ENCODE data around the gene ZNF79. TPM values are rescaled to one million over a fixed set of nuclear protein-coding genes. Genes with fewer than 3 reads are reported as not detected.
A peak's percentile ranks its signal among the peaks of the same experiment; 100 is the strongest.

The ZNF79 gene
- total and polyA plus RNA-seq, 7 donors: 2.7 to 10.7 (median 6.0) TPM

DNA sequence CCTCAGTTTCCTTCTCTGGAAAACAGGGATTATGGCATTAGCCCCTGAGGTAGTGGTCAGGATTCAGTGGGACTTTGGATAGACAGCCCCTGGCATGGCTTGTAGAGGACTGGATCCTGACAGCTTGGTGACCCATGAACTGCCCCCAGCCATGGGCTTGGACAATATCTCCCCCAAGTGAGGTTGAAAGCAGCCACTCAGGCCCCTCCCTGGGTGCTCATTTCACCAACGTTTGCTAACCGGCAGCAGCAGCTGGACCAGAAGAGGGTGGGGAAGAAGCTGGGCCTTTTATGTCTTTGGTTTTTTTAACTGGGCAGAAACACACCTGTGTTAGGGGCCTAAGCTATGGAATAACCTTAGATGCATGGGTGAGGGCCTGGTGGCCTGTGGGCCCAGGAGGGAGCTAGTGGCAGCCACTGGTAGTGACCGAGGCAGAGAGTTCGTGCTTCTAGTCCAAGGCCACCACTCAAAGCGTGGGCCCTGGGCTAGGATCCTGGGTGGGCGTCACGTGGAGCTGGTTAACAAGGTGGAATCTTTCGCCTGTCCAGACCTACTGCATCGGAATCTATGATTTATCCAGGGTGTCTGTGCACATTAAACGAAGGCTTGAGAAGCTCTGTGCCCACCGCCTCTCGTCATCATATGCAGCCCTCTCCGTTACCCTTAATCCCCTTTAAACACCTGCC lies 25.3 kb upstream of the ZNF79 start:
- intact Hi-C loops (cut with DNase I): loop anchor here (5.0 to 10.0 kb wide), 2 partner anchors 114 to 182 kb away; no protein-coding TSS in a partner anchor
- 82 to 88% (median 83%) methylated on average over 13 of the region's 13 CpGs for WGBS, 3 donors
- ATAC-seq: no peak

DNA sequence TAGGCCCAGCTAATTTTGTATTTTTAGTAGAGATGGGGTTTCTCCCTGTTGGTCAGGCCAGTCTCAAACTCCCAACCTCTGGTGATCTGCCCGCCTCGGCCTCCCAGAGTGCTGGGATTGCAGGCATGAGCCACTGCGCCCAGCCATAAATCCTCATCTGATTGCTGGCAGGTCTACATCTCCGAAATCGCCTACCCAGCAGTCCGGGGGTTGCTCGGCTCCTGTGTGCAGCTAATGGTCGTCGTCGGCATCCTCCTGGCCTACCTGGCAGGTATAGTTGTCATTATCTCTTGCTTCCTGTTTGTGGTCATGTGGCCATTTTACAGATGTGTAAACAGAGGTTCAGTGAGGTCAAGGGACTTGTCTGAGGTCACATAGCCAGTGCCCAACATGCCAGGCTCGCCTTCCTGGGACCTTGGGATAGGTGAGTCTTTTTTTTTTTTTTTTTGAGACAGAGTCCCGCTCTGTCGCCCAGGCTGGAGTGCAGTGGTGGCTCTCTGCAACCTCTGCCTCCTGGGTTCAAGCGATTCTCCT lies 24.4 kb upstream of the ZNF79 start:
- no peak overlapping the region for H3K27ac ChIP-seq
- intact Hi-C loops (cut with DNase I): loop anchor here (5.0 to 10.0 kb wide), 2 partner anchors 115 to 183 kb away; no protein-coding TSS in a partner anchor

More for the DNA sequence above, 25.3 kb upstream of the ZNF79 start:
- no peak for DNase-seq
- Histone ChIP-seq H3K9me3 (no peaks in the 10 kb centered on the region), H3K36me3 (ENCODE audit: insufficient read depth in 1 of 2, low read depth in 1 of 2) (peaks cover 0 to 37% of the 10 kb centered on the region in 2 donors), H3K27me3 (ENCODE audit: insufficient read depth in 3 of 3, low read length in 2 of 3) (no peaks in the 10 kb centered on the region), H3K4me3 (peak overlapping the region; percentile 94), H3K4me1 (peaks cover 13% of the 10 kb centered on the region), H3K27ac (no peak overlapping the region)
- TF ChIP-seq, protein P1, sequence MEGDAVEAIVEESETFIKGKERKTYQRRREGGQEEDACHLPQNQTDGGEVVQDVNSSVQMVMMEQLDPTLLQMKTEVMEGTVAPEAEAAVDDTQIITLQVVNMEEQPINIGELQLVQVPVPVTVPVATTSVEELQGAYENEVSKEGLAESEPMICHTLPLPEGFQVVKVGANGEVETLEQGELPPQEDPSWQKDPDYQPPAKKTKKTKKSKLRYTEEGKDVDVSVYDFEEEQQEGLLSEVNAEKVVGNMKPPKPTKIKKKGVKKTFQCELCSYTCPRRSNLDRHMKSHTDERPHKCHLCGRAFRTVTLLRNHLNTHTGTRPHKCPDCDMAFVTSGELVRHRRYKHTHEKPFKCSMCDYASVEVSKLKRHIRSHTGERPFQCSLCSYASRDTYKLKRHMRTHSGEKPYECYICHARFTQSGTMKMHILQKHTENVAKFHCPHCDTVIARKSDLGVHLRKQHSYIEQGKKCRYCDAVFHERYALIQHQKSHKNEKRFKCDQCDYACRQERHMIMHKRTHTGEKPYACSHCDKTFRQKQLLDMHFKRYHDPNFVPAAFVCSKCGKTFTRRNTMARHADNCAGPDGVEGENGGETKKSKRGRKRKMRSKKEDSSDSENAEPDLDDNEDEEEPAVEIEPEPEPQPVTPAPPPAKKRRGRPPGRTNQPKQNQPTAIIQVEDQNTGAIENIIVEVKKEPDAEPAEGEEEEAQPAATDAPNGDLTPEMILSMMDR (IDR thresholded peaks at IDR 0.05): no peak

DNA sequence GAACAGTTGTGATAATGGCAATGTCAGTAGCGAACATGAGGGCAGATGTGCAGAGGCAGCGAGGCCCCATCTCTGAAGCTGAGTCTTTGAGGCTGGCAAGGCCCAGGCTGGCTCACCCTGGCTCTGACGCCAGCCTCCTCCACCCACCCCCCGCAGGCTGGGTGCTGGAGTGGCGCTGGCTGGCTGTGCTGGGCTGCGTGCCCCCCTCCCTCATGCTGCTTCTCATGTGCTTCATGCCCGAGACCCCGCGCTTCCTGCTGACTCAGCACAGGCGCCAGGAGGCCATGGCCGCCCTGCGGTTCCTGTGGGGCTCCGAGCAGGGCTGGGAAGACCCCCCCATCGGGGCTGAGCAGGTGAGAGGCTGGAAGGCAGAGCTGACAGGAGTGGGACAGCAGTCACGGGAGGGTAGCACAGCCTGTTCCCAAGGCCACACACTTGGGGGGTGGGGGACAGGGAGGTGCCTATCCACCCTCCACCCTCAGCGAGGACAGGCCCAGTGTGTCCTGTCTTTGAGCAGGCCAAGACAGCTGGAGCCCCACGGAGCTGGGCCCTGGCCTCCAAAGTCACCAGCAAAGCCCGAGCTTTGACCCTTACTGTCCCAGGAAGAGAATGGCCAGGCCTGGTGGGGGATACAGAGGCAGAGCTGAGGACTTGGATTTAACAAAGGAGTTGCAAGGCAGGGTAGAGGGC lies 21.6 kb upstream of the ZNF79 start:
- no peak for DNase-seq
- Histone ChIP-seq H3K4me1 (peaks cover 13% of the 10 kb centered on the region), H3K27me3 (ENCODE audit: insufficient read depth in 3 of 3, low read length in 2 of 3) (no peaks in the 10 kb centered on the region), H3K36me3 (ENCODE audit: insufficient read depth in 1 of 2, low read depth in 1 of 2) (peaks cover 0 to 66% of the 10 kb centered on the region in 2 donors), H3K9me3 (no peaks in the 10 kb centered on the region), H3K4me3 (no peak overlapping the region), H3K27ac (no peak overlapping the region)
- no peak for ATAC-seq
- TF ChIP-seq, protein P1 (IDR thresholded peaks at IDR 0.05): no peak
- intact Hi-C loops (cut with DNase I): no loop called here
- WGBS, 3 donors: 82 to 87% (median 84%) methylated on average over 18 of the region's 18 CpGs

More for the DNA sequence above, 24.4 kb upstream of the ZNF79 start:
- DNase-seq: no peak
- no peaks in the 10 kb centered on the region for H3K27me3 ChIP-seq (ENCODE audit: insufficient read depth in 3 of 3, low read length in 2 of 3)
- WGBS, 3 donors: 95 to 96% (median 96%) methylated on average over 14 of the region's 14 CpGs
- H3K4me1 ChIP-seq: peaks cover 13% of the 10 kb centered on the region
- peaks cover 0 to 47% of the 10 kb centered on the region in 2 donors for H3K36me3 ChIP-seq (ENCODE audit: insufficient read depth in 1 of 2, low read depth in 1 of 2)
- no peak overlapping the region for H3K4me3 ChIP-seq
- no peak for ATAC-seq
- TF ChIP-seq, protein P1 (IDR thresholded peaks at IDR 0.05): no peak
- H3K9me3 ChIP-seq: no peaks in the 10 kb centered on the region

DNA sequence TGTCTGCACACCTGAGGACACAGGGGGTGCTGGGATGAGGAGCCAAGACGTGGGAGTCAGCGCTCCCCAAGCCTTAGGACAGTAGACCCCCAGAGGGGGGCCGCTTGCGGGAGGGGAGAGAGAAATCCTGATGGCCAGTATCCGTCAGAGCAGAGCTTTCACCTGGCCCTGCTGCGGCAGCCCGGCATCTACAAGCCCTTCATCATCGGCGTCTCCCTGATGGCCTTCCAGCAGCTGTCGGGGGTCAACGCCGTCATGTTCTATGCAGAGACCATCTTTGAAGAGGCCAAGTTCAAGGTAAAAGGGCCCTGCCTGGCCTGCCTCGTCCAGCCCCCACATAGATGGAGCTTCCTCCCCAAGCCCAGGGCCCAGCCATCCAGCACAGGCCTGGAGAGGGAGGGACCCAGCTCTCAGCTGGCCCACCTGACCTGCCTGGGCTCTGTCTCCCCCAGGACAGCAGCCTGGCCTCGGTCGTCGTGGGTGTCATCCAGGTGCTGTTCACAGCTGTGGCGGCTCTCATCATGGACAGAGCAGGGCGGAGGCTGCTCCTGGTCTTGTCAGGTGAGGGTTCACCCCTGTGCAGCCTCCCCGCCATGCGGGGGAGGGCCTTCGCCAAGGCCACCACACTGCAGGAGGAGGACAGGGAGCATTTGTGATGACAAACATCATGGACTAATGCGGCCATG lies 20.5 kb upstream of the ZNF79 start:
- no peak for ATAC-seq

More for the DNA sequence above, 20.5 kb upstream of the ZNF79 start:
- intact Hi-C loops (cut with DNase I): no loop called here
- 88 to 93% (median 89%) methylated on average over 17 to 21 of the region's 22 CpGs for WGBS, 3 donors
- DNase-seq: no peak
- H3K4me1 ChIP-seq: peaks cover 4% of the 10 kb centered on the region
- H3K36me3 ChIP-seq (ENCODE audit: insufficient read depth in 1 of 2, low read depth in 1 of 2): peaks cover 0 to 76% of the 10 kb centered on the region in 2 donors
- no peaks in the 10 kb centered on the region for H3K27me3 ChIP-seq (ENCODE audit: insufficient read depth in 3 of 3, low read length in 2 of 3)
- TF ChIP-seq, protein P1 (IDR thresholded peaks at IDR 0.05): no peak
- no peak overlapping the region for H3K27ac ChIP-seq
- no peak overlapping the region for H3K4me3 ChIP-seq
- H3K9me3 ChIP-seq: no peaks in the 10 kb centered on the region

Data from psoas muscle (tissue), 8 donors.